Testis (tissue), 3 donors: ENCODE data around the gene PSMB2. TPM values are rescaled to one million over a fixed set of nuclear protein-coding genes. Genes with fewer than 3 reads are reported as not detected.

Experiments
- DNase-seq: peaks from one replicate; pipeline ENCODE4 v3.0.0-alpha.2; 2019
- H3K27ac ChIP-seq, 2 donors: fragments of 200-600 bp; sonication (generic); one replicate each; pipeline ENCODE4 v1.5.1; 2019
- H3K27me3 ChIP-seq: fragments of 200-600 bp; sonication (generic); one replicate; pipeline ENCODE4 v1.5.1; 2019
- H3K36me3 ChIP-seq: fragments of 200-600 bp; sonication (generic); one replicate; pipeline ENCODE4 v1.5.1; 2017; ENCODE audit warnings: low read depth; ENCODE audit errors: missing control alignments
- H3K4me1 ChIP-seq: fragments of 200-600 bp; sonication (generic); one replicate; pipeline ENCODE4 v1.5.1; 2019
- H3K4me3 ChIP-seq, 2 donors: fragments of 200-600 bp; sonication (generic); one replicate each; pipeline ENCODE4 v1.5.1; 2017 to 2019
- H3K9me3 ChIP-seq: fragments of 200-600 bp; sonication (generic); one replicate; pipeline ENCODE4 v1.5.1; 2017
- CTCF ChIP-seq, 3 experiments: fragments of 450-650 bp in 2 of 3; fragments of 200-600 bp in 1 of 3; sonication (generic) in 1 of 3; IDR thresholded peaks; one replicate each; pipeline ENCODE4 v1.5.1; 2016 to 2019; ENCODE audit warnings: antibody characterized with exemption in 3 of 3, mild to moderate bottlenecking in 2 of 3, moderate library complexity in 1 of 3
- POLR2A ChIP-seq: fragments of 450-650 bp; IDR thresholded peaks from one replicate; pipeline ENCODE4 v1.6.1; 2017; ENCODE audit warnings: antibody characterized with exemption, mild to moderate bottlenecking, moderate library complexity
- WGBS, 2 donors: methylation state at CpG; one replicate each; pipeline ENCODE4 v1.1.5; 2018; 5-methylcytosine and 5-hydroxymethylcytosine counted together
- intact Hi-C: fragments of 100-400 bp; cut with DNase I; formaldehyde crosslinking; loops from one replicate; pipeline ENCODE4 v1.15.1; 2023; ENCODE audit warnings: low total_unique reads
- polyA plus RNA-seq: library from polyadenylated mRNA; stranded (reverse); fragments of 350-450 nt; fragmentation: Illumina TruSeq; extraction: RNeasy Lipid Tissue Mini Kit (QIAGEN cat#74804); gene quantifications from one replicate; pipeline ENCODE4 v1.2.3, GENCODE V29; 2014; ENCODE audit warnings: low read depth, low replicate concordance; ENCODE audit not compliant: insufficient read depth
- total RNA-seq, 2 donors: library from RNA; depleted of rRNA; stranded (reverse); fragments of >200 nt; gene quantifications; one replicate each; pipeline ENCODE4 v1.2.3, GENCODE V29; 2016

PSMB2 gene
- total and polyA plus RNA-seq, 3 donors from 2014 or later = 46.8 to 59.9 (median 50.1) TPM

GRCh38 chr1:35565742-35566133 is 75.6 kb downstream of the PSMB2 start:
- intact Hi-C loops = no loop called here
- Histone ChIP-seq H3K9me3 (no peaks in the 10 kb centered on the region), H3K4me1 (peaks cover 1% of the 10 kb centered on the region), H3K4me3 (no peak overlapping the region), H3K27ac (no peak overlapping the region), H3K27me3 (no peaks in the 10 kb centered on the region), H3K36me3 (no peaks in the 10 kb centered on the region)
- WGBS, 2 donors = 89 to 96% methylated on average over 7 to 11 of the region's 11 CpGs
- no peak for DNase-seq
- no peak for TF ChIP-seq CTCF (IDR thresholded peaks at IDR 0.05)
- no peak for TF ChIP-seq POLR2A

- peaks cover 7% of the 10 kb centered on the region for H3K4me1 ChIP-seq
- H3K27me3 ChIP-seq = no peaks in the 10 kb centered on the region
- no peak overlapping the region for H3K4me3 ChIP-seq
- H3K27ac ChIP-seq = no peak overlapping the region
- TF ChIP-seq CTCF (IDR thresholded peaks at IDR 0.05) (no peak), POLR2A (no peak)
- 88 to 89% methylated on average over 17 to 28 of the region's 28 CpGs for WGBS, 2 donors
- no peaks in the 10 kb centered on the region for H3K9me3 ChIP-seq
- intact Hi-C loops = loop anchor here (5.0 kb wide), 1 partner anchor 113 kb away; no protein-coding TSS in a partner anchor
- no peak for DNase-seq
- no peaks in the 10 kb centered on the region for H3K36me3 ChIP-seq
Observed at GRCh38 chr1:35564884-35565741, 76.2 kb downstream of the PSMB2 start.

- Histone ChIP-seq H3K27ac (no peak overlapping the region), H3K4me3 (no peak overlapping the region), H3K9me3 (no peaks in the 10 kb centered on the region), H3K27me3 (no peaks in the 10 kb centered on the region), H3K4me1 (peaks cover 7% of the 10 kb centered on the region), H3K36me3 (no peaks in the 10 kb centered on the region)
- TF ChIP-seq POLR2A (no peak), CTCF (IDR thresholded peaks at IDR 0.05) (peak; percentile 55 to 71 (median 61))
- DNase-seq = peak; percentile 90
- 73 to 75% methylated on average over 8 to 9 of the region's 9 CpGs for WGBS, 2 donors
- intact Hi-C loops = loop anchor here (5.0 kb wide), 1 partner anchor 112 kb away; no protein-coding TSS in a partner anchor
Observed at GRCh38 chr1:35564037-35564883, 77.1 kb downstream of the PSMB2 start.

- no peaks in the 10 kb centered on the region for H3K36me3 ChIP-seq
- intact Hi-C loops = loop anchor here (5.0 kb wide), 1 partner anchor 111 kb away; no protein-coding TSS in a partner anchor
- no peaks in the 10 kb centered on the region for H3K9me3 ChIP-seq
- no peaks in the 10 kb centered on the region for H3K27me3 ChIP-seq
- no peak overlapping the region for H3K27ac ChIP-seq
- H3K4me3 ChIP-seq = no peak overlapping the region
- TF ChIP-seq POLR2A = no peak
- H3K4me1 ChIP-seq = peaks cover 8% of the 10 kb centered on the region
- no peak for DNase-seq
- 72 to 91% methylated on average over 10 to 12 of the region's 12 CpGs for WGBS, 2 donors
Observed at GRCh38 chr1:35563166-35563565, 78.2 kb downstream of the PSMB2 start.
